ENCODE measurements around the gene PBX4.

The PBX4 gene

GRCh38 chr19:19588546-19588945 is 29.9 kb downstream of the PBX4 start:
- no peak for DNase-seq (ENCODE audit: low read depth)

GRCh38 chr19:19587771-19588170 is 30.7 kb downstream of the PBX4 start:
- DNase-seq (ENCODE audit: low read depth) = no peak

GRCh38 chr19:19584356-19584755 is 34.1 kb downstream of the PBX4 start:
- DNase-seq (ENCODE audit: low read depth) = no peak

DNA sequence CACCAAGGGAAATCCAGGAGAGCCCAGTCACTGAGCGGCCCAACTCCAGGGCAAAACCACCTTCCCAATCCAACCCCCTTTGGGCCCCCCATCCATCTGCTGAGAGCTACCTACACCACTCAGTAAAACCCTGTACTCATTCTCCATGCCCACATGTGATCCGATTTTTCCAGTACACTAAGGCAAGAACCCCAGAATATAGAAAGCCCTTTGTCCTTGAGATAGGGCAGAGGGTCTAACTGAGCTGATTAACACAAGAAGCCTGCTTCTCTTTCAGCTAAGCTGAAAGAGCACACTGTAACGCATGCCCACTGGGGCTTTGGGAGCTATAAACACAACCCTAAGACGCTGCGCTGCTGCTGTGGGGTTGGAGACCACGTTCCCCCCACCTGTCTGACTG is 36.0 kb downstream of the PBX4 start:
- DNase-seq (ENCODE audit: low read depth) = no peak

- no peak for DNase-seq (ENCODE audit: low read depth)
Measured at GRCh38 chr19:19581391-19581790, 37.1 kb downstream of the PBX4 start.

DNA sequence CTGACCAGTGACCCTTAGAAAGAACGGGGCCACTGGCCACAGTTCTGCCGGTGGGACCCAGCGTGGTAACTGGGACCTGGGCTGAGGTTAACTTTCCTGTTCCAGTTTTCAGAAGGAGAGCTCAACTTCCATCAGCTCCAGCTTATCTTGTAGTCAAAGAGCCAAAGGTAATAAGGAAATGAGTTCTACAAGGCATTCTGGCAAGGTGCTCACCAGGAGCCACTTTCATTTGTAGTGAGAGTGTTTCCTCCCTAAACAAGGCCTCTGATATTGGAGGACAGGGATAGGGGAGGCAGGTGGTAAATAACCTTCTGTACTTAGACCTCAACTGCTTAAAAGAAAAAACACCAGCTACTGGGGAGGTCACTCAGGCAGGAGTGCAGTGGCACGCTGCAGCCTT is 38.1 kb downstream of the PBX4 start:
- DNase-seq (ENCODE audit: low read depth) = no peak

DNA sequence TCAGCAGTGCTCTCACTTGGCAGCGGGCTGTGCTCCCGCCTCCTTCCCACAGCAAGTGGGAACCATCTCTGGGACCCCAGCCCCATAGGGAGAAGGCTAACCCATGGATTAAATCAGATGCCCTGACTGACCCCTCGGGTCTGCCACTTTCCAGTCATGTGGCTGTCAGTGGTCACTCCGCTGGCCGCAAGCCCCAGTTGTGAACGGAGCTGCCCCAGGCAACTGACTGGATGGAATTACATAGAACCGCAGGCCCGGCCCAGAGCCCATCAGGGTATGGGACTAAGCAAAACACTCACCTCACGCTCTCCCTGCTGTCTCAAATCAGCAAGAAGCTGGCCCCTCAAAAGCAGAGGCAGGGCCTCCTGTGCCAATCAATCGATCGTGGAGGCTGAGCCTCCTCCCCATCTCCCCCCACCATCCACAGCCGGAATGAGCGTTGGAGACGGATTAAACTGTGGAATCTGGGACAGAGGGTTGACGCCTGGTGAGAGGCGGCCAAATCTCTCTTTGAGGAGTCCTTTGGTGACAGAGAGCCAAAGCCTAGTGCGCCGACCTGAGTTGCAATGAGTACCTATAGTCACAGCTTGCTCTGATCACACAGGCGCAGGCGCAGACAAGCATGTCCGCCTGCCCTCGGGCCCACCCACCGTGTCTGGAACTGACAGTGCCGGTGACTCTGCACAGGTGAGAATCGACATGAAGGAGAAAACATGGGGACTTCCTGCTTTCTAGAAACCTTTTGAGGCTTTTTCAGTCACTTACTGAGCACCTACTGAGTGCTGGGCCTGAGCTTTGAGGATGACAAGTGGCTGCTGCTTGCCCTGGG is 38.7 kb downstream of the PBX4 start:
- no peak for DNase-seq (ENCODE audit: low read depth)

- DNase-seq (ENCODE audit: low read depth) = no peak
Measured at GRCh38 chr19:19578252-19578651, 40.2 kb downstream of the PBX4 start.

- DNase-seq (ENCODE audit: low read depth) = no peak
Measured at GRCh38 chr19:19575411-19575810, 43.1 kb downstream of the PBX4 start.

GRCh38 chr19:19571071-19571786 is 47.3 kb downstream of the PBX4 start:
- DNase-seq (ENCODE audit: low read depth) = no peak

- no peak for DNase-seq (ENCODE audit: low read depth)
Measured at GRCh38 chr19:19570571-19570970, 47.9 kb downstream of the PBX4 start.

- no peak for DNase-seq (ENCODE audit: low read depth)
Measured at GRCh38 chr19:19568802-19569756, 49.4 kb downstream of the PBX4 start.

DNA sequence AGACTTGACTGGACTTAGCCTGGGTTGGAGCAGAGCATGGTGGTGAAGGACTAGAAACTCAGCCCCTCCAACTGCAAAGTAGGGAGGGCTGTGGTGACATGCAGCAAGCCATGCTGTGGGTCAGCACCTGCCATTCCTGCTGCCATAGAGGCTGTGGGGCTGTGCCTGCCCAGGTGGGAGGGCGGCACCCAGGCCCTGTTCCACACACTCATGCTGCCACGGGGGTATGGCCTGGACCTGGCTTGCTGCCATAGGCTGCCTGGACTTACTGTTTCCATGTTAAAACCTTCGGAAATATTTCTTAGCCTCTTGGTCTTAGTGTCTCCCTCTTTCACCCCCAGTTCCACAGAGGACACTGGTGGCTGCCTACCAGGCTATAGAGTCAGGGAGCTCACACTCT is 51.1 kb downstream of the PBX4 start:
- DNase-seq (ENCODE audit: low read depth) = no peak

DNA sequence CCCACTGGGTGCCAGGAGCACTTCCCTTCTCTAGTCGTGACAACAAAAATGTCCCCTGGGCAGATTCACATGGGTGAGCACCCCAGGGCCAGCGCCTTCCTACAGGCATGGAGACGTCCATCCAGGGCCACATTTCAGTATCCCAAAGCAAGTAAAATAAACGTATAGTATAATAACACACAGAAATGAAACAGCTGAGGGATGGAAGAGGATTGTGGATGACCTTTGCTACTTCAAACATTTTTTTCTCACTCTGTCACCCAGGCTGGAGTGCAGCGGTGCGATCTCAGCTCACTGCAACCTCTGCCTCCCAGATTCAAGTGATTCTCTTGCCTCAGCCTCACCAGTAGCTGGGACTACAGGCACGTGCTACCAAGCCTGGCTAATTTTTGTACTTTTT is 52.2 kb downstream of the PBX4 start:
- no peak for DNase-seq (ENCODE audit: low read depth)

- DNase-seq (ENCODE audit: low read depth) = no peak
Measured at GRCh38 chr19:19563348-19563848, 55.1 kb downstream of the PBX4 start.

DNA sequence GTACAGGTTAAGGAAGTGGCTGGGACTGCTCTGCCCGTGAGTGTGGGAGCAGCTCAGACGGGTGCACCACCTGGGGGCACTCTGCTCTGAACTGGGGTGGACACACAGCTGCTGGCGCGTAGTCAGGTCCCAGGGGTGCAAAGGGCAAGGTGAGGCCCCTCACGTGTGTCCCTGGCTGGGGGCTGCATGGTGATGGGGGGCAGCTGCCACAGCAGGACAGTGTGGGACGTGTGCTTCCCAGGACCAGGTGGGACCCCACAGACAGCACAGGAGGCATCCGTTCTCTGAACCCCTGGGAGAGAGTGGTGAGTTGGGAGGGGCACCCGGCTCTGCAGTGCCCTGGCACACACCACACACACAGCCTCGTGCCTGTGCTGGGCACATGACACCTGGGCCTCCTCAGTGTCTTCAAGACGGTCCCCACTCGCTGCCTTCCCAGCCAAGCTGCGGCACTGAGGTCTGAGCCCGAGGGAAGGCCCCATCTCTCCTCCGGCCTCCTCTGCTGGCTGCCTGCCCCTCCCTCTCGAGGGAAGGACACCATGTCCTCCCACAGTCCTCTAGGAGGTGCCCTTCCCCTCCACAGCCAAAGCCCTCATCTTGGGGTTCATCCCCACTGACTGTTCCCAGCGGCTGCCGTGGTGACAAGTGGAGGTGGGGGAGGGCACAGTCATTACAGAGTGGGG is 55.7 kb downstream of the PBX4 start:
- no peak for DNase-seq (ENCODE audit: low read depth)

DNA sequence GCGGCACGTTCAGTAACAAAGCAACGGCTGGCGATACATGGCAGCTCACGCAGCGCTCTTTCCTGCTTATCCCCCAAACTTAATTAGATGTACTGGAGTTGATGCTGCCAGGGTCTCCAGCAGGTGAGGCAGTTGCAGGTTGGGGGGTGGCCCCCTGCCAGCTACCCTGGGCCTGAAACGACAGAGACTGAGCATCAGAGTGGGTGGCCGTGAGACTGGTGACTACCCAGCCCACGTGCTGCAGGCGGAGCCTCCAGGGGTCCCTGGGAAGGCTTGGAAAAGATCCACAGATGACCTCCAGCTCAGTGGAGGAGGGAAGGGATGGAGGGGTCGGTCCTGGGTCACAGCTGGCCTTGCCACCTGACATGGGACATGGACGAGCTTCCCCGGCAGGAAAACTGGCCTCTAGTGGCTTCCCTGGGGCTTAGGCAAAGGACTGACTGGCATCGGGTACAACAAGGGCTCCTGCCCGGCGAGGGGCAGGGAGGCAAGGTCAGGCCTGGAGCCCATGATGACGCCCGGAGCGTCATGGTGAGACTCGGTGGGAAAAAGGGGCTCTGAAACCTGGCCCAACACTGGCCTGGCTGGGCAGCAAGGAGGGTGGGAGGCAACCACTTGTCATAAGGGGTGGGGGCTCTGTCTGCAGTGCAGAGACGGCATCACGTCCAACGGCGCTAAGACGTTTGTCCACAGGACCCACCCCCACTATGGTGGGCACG is 56.4 kb downstream of the PBX4 start:
- no peak for DNase-seq (ENCODE audit: low read depth)

GRCh38 chr19:19559931-19560330 is 58.6 kb downstream of the PBX4 start:
- no peak for DNase-seq (ENCODE audit: low read depth)

- no peak for DNase-seq (ENCODE audit: low read depth)
Measured at GRCh38 chr19:19558636-19559035, 59.9 kb downstream of the PBX4 start.

DNA sequence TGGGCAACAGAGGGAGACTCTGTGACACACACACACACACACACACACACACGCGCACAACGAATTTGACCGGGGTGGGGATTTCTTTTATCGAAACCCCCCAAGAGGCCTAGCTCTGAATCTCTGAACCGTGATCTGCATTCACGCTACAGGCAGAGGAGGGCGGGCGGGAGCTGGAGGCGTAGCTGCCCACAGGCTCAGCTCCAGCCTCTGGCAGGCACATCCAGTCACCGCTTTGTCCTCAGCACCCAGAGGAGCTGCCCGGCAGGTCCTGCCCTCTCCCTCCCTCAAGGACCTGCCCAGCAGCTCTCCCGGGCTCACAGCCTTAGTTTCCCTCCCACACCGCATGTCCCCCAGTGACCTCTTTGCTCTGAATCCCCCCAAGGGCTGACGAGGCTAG is 60.4 kb downstream of the PBX4 start:
- DNase-seq (ENCODE audit: low read depth) = no peak

Measured in stimulated activated CD8-positive, alpha-beta memory T cell treated with anti-CD3 and anti-CD28 coated beads, Interleukin-15, amount 100 ng/mL, for 1 hour (primary cell).